22Rv1 (cell line): ENCODE measurements around the gene CFAP74.

Source experiments
- H3K27ac ChIP-seq: fragments of 450-650 bp; 2 replicates; pipeline ENCODE4 v1.5.1; 2017
- CTCF ChIP-seq: fragments of 450-650 bp; IDR thresholded peaks from 2 replicates; pipeline ENCODE4 v1.5.1; 2017; ENCODE audit warnings: mild to moderate bottlenecking
- ZFX ChIP-seq: fragments of 450-650 bp; IDR thresholded peaks from 2 replicates; pipeline ENCODE4 v1.6.1; 2017; ENCODE audit warnings: antibody characterized with exemption, borderline replicate concordance

CFAP74 gene

GRCh38 chr1:1883092-1883873 is 120.3 kb downstream of the CFAP74 start:
- TF ChIP-seq CTCF (no peak), ZFX (no peak)
- no peak overlapping the region for H3K27ac ChIP-seq

DNA sequence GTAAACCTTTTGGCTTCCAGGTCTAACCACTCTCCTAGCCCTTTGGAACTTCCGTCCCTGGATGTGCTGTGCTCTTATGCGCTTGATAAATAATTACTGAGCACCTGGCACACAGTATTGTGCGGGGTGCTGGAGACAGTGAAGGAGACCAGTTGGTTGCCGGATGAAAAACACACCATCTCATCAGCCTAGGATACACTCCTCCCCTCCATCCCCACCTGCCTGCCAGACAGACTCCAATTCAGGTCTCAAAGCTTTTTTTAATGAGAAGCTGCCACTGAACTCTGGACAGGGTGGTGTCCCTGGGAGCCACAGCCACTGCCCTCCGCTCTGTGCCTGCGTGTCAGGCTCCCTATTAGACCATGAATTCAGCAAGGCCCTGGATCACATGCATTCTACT is 121.9 kb downstream of the CFAP74 start:
- TF ChIP-seq CTCF (no peak), ZFX (no peak)
- H3K27ac ChIP-seq: no peak overlapping the region

DNA sequence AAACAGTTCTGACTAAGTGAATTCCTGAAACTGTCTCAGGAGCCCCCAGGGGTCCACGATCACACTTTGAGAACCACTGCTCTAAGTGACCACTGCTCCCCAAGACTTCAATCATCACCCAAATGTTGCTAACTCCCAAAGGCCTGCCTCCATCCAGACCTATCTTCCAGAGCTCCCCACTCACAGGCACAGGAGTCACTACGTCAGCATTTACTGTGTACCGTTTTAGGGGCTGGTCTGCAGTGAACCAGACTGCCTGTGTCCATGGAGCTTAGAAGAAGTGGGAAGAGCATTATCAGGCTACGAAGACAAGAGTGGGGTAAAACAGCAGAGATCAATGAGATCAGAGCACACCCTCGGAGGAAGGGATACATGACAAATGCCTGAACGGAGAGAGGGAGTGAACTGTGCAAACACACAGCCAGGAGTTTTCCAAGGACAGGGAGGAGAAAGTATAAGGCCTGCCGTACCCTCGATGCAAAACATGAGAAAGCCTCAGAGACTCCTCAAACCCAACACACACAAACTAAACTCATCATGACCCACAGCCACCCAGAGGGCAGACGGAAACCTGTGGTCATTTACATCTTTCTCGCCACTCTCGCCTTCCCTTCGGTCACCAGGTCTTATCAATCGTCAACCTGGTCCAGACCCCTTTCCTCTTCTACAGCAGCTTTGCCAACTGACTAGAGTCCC is 122.8 kb downstream of the CFAP74 start:
- TF ChIP-seq ZFX: no peak
- no peak for TF ChIP-seq CTCF

GRCh38 chr1:1879942-1880341 is 123.6 kb downstream of the CFAP74 start:
- TF ChIP-seq ZFX (no peak), CTCF (no peak)

More for the DNA sequence above, 122.8 kb downstream of the CFAP74 start:
- no peak overlapping the region for H3K27ac ChIP-seq

DNA sequence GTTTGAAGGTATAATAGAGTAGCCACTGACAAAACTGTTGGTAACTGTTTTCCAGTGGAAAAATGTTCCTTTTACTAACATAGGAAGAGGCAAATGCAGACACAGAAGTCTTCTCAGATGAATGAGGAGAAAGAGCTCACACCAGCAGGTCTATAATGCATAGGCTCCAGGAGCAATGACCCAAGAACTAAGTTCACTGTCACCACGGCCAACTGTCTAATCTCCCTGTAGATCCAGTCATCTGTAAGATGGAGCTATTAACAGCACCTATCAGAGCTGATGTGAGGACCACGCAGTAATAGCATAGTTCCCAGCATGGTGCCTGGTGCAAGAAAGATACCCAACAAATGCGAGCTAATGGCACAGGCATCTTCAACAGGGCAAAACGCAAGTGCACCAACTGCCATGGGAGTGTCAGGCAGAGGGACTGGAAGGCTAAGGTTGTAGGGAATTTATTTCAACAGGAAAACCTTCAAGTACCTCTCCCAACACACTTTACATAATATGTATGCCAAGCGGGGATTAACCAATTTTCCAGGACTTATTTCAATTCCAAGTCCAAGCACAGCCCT is 125.6 kb downstream of the CFAP74 start:
- H3K27ac ChIP-seq: no peak overlapping the region
- TF ChIP-seq CTCF: no peak
- TF ChIP-seq ZFX: no peak

More at GRCh38 chr1:1879942-1880341, 123.6 kb downstream of the CFAP74 start:
- no peak overlapping the region for H3K27ac ChIP-seq

DNA sequence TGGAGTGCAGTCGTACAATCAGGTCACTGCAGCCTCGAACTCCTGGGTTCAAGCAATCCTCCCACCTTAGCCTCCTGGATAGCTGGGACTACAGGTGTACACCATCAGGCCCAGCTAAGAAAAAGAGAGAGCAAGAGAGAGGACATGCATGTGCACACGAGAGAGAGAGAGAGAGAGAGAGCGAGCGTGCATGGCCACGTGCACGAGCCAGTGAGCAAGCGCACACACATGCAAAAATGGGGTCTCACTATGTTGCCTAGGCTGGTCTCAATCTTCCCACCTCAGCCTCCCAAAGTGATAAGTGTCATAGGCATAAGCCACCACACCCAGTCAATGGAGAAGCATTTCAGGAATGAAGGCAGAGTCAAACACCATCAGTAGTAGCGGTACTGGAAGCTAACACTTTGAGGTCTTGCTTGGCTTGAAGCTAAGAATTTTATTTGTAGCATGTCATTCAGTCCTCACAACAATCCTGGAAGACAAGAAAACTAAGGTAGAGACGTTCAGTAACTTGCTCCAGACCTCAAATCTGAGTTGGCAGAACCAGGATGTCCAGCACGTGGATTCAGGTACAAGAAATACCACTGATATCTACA is 127.2 kb downstream of the CFAP74 start:
- no peak for TF ChIP-seq CTCF
- TF ChIP-seq ZFX: no peak
- no peak overlapping the region for H3K27ac ChIP-seq
